ENCODE data around the gene SLC16A10.
"Not testable (repeated sequence)": the region's sequence is repeated elsewhere in the genome, so short reads cannot be mapped to it uniquely, and the experiment has no call there.

SLC16A10 gene, protein sequence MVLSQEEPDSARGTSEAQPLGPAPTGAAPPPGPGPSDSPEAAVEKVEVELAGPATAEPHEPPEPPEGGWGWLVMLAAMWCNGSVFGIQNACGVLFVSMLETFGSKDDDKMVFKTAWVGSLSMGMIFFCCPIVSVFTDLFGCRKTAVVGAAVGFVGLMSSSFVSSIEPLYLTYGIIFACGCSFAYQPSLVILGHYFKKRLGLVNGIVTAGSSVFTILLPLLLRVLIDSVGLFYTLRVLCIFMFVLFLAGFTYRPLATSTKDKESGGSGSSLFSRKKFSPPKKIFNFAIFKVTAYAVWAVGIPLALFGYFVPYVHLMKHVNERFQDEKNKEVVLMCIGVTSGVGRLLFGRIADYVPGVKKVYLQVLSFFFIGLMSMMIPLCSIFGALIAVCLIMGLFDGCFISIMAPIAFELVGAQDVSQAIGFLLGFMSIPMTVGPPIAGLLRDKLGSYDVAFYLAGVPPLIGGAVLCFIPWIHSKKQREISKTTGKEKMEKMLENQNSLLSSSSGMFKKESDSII
- 6.7 to 14.2 (median 8.9) reads per million in 3 donors for total RNA-seq

DNA sequence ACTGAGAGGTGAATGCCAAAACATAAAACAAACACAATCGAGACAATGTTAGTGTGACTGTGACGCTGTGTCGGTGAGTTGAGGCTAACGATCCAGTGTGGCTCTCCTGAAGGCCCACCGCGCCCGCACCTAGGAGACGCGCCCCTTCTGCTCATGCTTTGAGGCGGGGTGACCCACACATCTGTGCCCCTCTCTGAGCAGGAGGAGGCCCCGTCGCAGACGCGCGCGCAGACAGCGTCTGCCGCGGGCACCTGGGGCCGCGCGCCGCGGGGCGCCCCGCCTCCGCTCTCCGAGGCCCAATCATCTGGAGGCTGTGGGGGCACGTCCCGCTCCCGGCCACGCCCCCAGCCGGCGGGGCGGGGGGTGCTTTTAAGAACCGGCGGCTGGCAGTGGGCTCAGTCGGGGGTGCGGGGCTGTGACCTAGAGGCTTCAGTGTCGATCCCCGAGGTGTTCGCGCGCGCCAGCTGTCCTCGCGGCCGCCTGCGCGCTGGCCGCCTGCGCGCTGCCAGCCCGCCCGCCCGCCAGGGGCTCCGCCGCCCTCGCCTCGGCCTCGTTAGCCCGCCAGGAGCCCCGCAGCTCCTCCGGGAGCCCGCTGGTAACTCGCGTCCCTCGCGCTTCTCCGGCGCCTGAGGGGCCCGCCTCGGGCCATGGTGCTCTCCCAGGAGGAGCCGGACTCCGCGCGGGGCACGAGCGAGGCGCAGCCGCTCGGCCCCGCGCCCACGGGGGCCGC, at the start of gene SLC16A10:
SLC16A10 (plus strand) TSS at position 398 of the 730 bp plus-strand sequence; CDS start at position 648, 250 bp downstream.
- Histone ChIP-seq H3K9me3 (ENCODE audit: control insufficient read depth, low read length) (no peaks in the 10 kb centered on the region), H3K4me3 (ENCODE audit: insufficient read depth, low read depth, low read length, poor library complexity, severe bottlenecking) (peak within 1 kb of the TSS; percentile 80), H3K27ac (ENCODE audit: insufficient read depth, low read length, poor library complexity, severe bottlenecking) (peak within 1 kb of the TSS; percentile 47), H3K27me3 (replicated peaks; ENCODE audit: control insufficient read depth, insufficient read depth, low read length, poor library complexity, severe bottlenecking) (no peaks in the 10 kb centered on the region), H3K4me1 (ENCODE audit: control insufficient read depth, insufficient read depth, low read length, poor library complexity, severe bottlenecking) (no peaks in the 10 kb centered on the region), H3K36me3 (ENCODE audit: control insufficient read depth, insufficient read depth, low read length) (no peaks in the 10 kb centered on the region)
- peak; percentile 58 to 72 (median 66) for DNase-seq

DNA sequence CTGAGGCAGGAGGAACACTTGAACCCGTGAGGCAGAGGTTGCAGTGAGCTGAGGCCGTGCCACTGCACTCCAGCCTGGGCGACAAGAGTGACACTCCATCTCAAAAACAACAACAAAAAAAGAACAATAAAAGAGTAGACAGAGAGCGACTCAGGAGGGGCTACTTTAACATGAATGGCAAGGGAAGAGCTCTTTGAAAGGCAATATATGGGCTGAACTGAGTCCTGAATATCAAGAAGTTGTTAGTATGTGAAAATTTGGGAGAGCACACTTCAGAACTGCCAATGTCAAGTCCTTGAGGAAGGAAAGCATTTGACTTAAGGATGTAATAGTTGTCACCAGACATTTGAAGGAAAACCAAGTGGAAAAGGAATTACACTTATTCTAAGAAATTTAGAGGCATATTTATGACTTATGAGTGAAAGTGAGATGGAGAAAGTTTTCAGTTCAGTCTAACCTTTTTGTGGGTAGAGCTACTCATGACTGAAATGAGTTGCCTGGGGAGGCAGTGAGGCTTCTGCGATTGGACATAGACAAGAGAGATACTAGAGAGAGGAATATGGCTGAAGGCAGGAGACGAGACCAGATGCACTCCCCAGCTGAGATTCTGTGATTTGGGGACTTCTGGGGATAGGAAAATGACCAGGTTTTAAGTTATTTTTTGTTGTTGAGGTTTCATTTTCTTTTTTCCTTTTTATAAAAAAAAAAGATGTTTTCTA, 48.6 kb upstream of the SLC16A10 start:
- Histone ChIP-seq H3K27me3 (replicated peaks; ENCODE audit: control insufficient read depth, insufficient read depth, low read length, poor library complexity, severe bottlenecking) (no peaks in the 10 kb centered on the region), H3K4me1 (ENCODE audit: control insufficient read depth, insufficient read depth, low read length, poor library complexity, severe bottlenecking) (no peaks in the 10 kb centered on the region), H3K4me3 (ENCODE audit: insufficient read depth, low read depth, low read length, poor library complexity, severe bottlenecking) (no peak overlapping the region), H3K27ac (ENCODE audit: insufficient read depth, low read length, poor library complexity, severe bottlenecking) (no peak overlapping the region), H3K36me3 (ENCODE audit: control insufficient read depth, insufficient read depth, low read length) (no peaks in the 10 kb centered on the region), H3K9me3 (ENCODE audit: control insufficient read depth, low read length) (no peaks in the 10 kb centered on the region)
- DNase-seq: no peak

DNA sequence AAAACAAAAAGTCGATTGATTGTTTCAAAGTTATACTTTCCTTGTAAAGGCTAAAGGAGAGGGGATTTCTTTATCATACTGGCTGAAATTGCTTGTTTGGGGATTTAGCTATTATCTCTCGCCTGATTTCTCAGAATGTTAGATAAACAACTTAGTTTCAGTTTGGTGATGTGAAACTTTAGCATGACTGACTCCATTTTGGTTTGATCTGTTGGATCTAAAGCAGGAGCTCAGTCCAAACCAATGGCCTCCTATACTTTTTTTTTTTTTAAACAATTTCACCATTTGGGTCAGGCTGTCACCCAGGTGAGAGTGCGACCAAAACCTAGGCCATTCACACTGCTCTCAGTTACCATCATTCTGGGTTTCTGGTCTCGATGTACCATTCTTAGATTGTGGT, 45.4 kb upstream of the SLC16A10 start:
- no peak for DNase-seq
- no peak overlapping the region for H3K27ac ChIP-seq (ENCODE audit: insufficient read depth, low read length, poor library complexity, severe bottlenecking)

DNA sequence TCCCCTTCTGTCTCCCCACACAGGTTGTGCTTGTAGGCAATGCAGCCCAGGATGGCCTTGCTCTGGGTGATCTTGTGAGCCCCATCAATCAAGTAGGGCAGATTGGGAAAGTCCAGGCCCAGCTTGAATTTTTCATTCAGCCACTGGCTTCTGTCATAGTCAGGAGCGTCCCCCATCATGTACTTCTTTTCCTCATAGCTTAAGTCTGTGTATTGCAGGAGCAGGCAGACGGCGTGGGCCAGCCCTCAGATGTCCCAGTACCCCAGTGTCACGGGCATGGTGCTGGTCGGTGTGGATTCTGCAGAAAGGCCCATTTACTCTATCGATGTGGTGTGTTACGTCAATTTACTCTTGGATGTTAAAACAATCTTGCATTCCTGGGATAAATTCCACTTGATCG, 40.1 kb upstream of the SLC16A10 start:
- Histone ChIP-seq H3K36me3 (ENCODE audit: control insufficient read depth, insufficient read depth, low read length) (no peaks in the 10 kb centered on the region), H3K4me1 (ENCODE audit: control insufficient read depth, insufficient read depth, low read length, poor library complexity, severe bottlenecking) (no peaks in the 10 kb centered on the region), H3K27ac (ENCODE audit: insufficient read depth, low read length, poor library complexity, severe bottlenecking) (no peak overlapping the region), H3K4me3 (ENCODE audit: insufficient read depth, low read depth, low read length, poor library complexity, severe bottlenecking) (no peak overlapping the region), H3K9me3 (ENCODE audit: control insufficient read depth, low read length) (no peaks in the 10 kb centered on the region), H3K27me3 (replicated peaks; ENCODE audit: control insufficient read depth, insufficient read depth, low read length, poor library complexity, severe bottlenecking) (no peaks in the 10 kb centered on the region)
- no peak for DNase-seq

More for the DNA sequence above, 45.4 kb upstream of the SLC16A10 start:
- Histone ChIP-seq H3K36me3 (ENCODE audit: control insufficient read depth, insufficient read depth, low read length) (no peaks in the 10 kb centered on the region), H3K9me3 (ENCODE audit: control insufficient read depth, low read length) (no peaks in the 10 kb centered on the region), H3K27me3 (replicated peaks; ENCODE audit: control insufficient read depth, insufficient read depth, low read length, poor library complexity, severe bottlenecking) (no peaks in the 10 kb centered on the region), H3K4me1 (ENCODE audit: control insufficient read depth, insufficient read depth, low read length, poor library complexity, severe bottlenecking) (no peaks in the 10 kb centered on the region), H3K4me3 (ENCODE audit: insufficient read depth, low read depth, low read length, poor library complexity, severe bottlenecking) (no peak overlapping the region)

DNA sequence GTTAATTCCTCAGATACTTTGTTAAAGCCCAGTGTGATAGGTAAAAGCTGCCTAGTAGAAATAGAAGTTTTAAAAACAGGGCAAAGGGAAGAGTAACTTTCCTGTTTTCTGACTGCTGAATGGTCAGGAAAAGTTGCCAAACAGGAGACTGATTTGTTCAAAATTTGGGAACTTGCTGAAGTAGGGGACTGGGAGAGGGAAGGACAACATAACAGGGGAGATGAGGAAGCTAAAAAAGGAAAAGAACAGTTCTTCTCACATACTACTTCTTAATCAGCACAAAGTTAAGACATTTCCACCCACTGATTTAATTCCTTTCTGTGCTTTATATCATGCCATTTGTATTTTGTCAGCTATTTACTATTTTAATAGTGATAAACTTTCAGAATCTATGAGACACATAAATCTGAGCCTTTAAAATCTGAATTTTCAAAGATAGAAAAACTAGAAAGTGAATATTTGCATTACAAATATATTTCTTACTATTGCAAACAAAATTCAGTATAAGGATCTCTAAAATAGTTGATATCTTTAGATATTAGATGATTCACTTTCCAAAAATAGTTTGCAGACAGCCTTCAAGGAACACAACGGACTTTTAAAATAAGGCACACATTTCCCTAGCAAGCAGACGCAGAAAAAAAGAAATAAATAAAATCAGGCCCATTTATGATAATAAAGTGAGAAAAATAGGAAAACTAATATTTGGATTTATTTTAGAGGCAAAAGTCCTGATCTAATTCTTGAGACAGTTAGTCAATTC, 36.9 kb upstream of the SLC16A10 start:
- H3K4me3 ChIP-seq (ENCODE audit: insufficient read depth, low read depth, low read length, poor library complexity, severe bottlenecking): no peak overlapping the region
- H3K27me3 ChIP-seq (replicated peaks; ENCODE audit: control insufficient read depth, insufficient read depth, low read length, poor library complexity, severe bottlenecking): no peaks in the 10 kb centered on the region
- no peaks in the 10 kb centered on the region for H3K36me3 ChIP-seq (ENCODE audit: control insufficient read depth, insufficient read depth, low read length)
- H3K9me3 ChIP-seq (ENCODE audit: control insufficient read depth, low read length): no peaks in the 10 kb centered on the region
- DNase-seq: no peak
- H3K27ac ChIP-seq (ENCODE audit: insufficient read depth, low read length, poor library complexity, severe bottlenecking): no peak overlapping the region
- no peaks in the 10 kb centered on the region for H3K4me1 ChIP-seq (ENCODE audit: control insufficient read depth, insufficient read depth, low read length, poor library complexity, severe bottlenecking)

DNA sequence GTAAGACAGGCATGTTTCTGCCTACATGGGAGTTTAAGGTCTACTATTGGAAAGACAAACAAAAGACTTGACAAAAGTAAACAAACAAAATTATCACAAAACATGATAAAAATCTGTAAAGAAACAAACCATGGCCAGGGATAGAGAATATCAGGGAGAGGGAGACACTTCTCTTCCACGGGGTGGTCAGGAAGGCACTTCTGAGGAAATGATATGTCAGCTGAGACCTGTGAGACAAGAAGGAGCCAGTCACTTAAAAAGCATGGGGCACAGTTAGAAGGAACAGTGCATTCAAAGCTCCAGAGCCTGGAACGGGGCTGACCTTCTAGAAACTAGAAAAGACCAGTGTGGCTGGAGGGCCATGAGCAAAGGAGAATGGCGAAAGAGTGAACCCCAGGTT, 35.1 kb upstream of the SLC16A10 start:
- H3K36me3 ChIP-seq (ENCODE audit: control insufficient read depth, insufficient read depth, low read length): no peaks in the 10 kb centered on the region
- no peak overlapping the region for H3K4me3 ChIP-seq (ENCODE audit: insufficient read depth, low read depth, low read length, poor library complexity, severe bottlenecking)
- H3K27me3 ChIP-seq (replicated peaks; ENCODE audit: control insufficient read depth, insufficient read depth, low read length, poor library complexity, severe bottlenecking): no peaks in the 10 kb centered on the region
- no peaks in the 10 kb centered on the region for H3K9me3 ChIP-seq (ENCODE audit: control insufficient read depth, low read length)
- no peak for DNase-seq
- no peaks in the 10 kb centered on the region for H3K4me1 ChIP-seq (ENCODE audit: control insufficient read depth, insufficient read depth, low read length, poor library complexity, severe bottlenecking)
- no peak overlapping the region for H3K27ac ChIP-seq (ENCODE audit: insufficient read depth, low read length, poor library complexity, severe bottlenecking)

DNA sequence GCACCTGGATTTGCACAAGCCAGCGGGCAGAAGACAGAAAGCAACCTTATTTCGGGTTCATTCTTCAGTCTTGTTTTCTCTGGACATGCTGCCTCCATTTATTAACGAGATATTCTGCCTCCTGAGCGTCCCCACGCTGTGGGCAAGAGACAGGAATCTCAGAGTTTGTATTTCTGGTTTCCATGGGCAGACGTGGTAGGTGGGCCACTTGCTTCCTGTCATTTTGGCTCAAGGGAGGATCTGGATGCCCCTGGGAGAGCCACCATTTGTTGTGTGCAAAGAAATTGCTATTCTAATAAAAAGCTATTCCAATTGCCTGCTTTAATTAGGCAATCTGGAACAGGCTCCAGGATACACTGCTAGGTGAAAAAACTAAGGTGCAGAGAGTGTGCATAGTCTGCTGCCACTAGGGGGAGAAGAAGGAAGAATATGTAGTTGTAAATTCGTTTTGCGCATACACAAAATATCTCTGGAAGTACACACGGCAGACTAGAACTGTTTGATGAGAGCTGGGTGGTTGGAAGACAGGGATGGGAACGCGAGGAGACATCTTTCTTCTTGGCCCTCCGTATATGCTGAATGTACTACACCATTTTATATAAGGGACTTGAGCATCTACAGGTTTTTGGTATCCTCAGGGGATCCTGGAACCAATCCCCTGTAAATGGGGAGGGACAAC, 30.1 kb upstream of the SLC16A10 start:
- no peaks in the 10 kb centered on the region for H3K9me3 ChIP-seq (ENCODE audit: control insufficient read depth, low read length)
- no peaks in the 10 kb centered on the region for H3K27me3 ChIP-seq (replicated peaks; ENCODE audit: control insufficient read depth, insufficient read depth, low read length, poor library complexity, severe bottlenecking)
- DNase-seq: no peak

DNA sequence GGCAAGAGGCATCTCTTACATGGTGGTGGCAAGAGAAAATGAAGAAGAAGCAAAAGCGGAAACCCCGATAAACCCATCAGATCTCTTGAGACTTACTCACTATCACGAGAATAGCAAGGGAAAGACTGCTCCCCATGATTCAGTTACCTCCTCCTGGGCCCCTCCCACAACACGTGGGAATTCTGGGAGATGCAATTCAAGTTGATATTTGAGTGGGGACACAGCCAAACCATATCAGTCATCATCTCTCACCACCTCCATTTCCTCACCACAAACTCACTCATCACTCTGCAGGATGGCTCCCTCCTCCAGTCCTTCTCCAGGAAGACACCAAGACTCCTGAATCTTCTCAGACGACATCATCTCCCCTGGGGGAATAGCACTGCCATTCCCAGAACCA, 25.8 kb upstream of the SLC16A10 start:
- H3K27ac ChIP-seq (ENCODE audit: insufficient read depth, low read length, poor library complexity, severe bottlenecking): no peak overlapping the region
- no peak overlapping the region for H3K4me3 ChIP-seq (ENCODE audit: insufficient read depth, low read depth, low read length, poor library complexity, severe bottlenecking)
- no peaks in the 10 kb centered on the region for H3K36me3 ChIP-seq (ENCODE audit: control insufficient read depth, insufficient read depth, low read length)
- DNase-seq: no peak
- H3K9me3 ChIP-seq (ENCODE audit: control insufficient read depth, low read length): no peaks in the 10 kb centered on the region
- H3K27me3 ChIP-seq (replicated peaks; ENCODE audit: control insufficient read depth, insufficient read depth, low read length, poor library complexity, severe bottlenecking): no peaks in the 10 kb centered on the region
- H3K4me1 ChIP-seq (ENCODE audit: control insufficient read depth, insufficient read depth, low read length, poor library complexity, severe bottlenecking): no peaks in the 10 kb centered on the region

More for the DNA sequence above, 30.1 kb upstream of the SLC16A10 start:
- Histone ChIP-seq H3K4me1 (ENCODE audit: control insufficient read depth, insufficient read depth, low read length, poor library complexity, severe bottlenecking) (no peaks in the 10 kb centered on the region), H3K4me3 (ENCODE audit: insufficient read depth, low read depth, low read length, poor library complexity, severe bottlenecking) (no peak overlapping the region), H3K27ac (ENCODE audit: insufficient read depth, low read length, poor library complexity, severe bottlenecking) (no peak overlapping the region), H3K36me3 (ENCODE audit: control insufficient read depth, insufficient read depth, low read length) (no peaks in the 10 kb centered on the region)

DNA sequence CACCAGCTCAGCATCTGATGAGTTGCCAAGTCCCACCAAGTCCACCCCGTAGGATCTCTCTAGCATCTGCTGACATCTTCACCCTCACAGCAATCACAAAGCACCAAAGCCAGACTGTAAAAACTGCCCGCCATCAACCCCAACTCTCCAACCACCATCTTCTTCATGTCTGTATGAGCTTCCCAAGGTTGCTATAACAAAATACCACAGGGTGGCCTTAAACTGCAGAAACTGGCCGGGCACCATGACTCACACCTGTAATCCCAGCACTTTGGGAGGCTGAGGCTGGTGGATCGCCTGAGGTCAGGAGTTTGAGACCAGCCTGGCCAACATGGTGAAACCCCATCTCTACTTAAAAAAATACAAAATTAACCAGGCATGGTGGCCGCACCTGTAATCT, 25.3 kb upstream of the SLC16A10 start:
- not testable (repeated sequence) for H3K27ac ChIP-seq (ENCODE audit: insufficient read depth, low read length, poor library complexity, severe bottlenecking); H3K4me3 ChIP-seq (ENCODE audit: insufficient read depth, low read depth, low read length, poor library complexity, severe bottlenecking); H3K27me3 ChIP-seq (replicated peaks; ENCODE audit: control insufficient read depth, insufficient read depth, low read length, poor library complexity, severe bottlenecking); H3K4me1 ChIP-seq (ENCODE audit: control insufficient read depth, insufficient read depth, low read length, poor library complexity, severe bottlenecking); DNase-seq; H3K9me3 ChIP-seq (ENCODE audit: control insufficient read depth, low read length); H3K36me3 ChIP-seq (ENCODE audit: control insufficient read depth, insufficient read depth, low read length)

Data from effector memory CD4-positive, alpha-beta T cell (primary cell).